ENCODE measurements around the gene PDLIM1.

- TF ChIP-seq CTCF (conservative IDR thresholded peaks at IDR 0.05) (no peak; the same call in 1 of the 2 replicates), EZH2 (IDR thresholded peaks at IDR 0.05; ENCODE audit: low read depth) (no peak)
Measured at GRCh38 chr10:95289003-95289920, 1.5 kb downstream of the PDLIM1 start.
